Liver (tissue), 9 donors: ENCODE measurements around the gene IGFL1. TPM values are rescaled to one million over a fixed set of nuclear protein-coding genes. Genes with fewer than 3 reads are reported as not detected.

Experiments
- DNase-seq: peaks from one replicate; pipeline ENCODE4 v3.0.0-alpha.2; 2017; ENCODE audit warnings: low spot score
- H3K27ac ChIP-seq, 2 donors: one replicate each; pipeline ENCODE4 v1.7.0; 2013; ENCODE audit warnings: inconsistent platforms in 2 of 2, low read length in 2 of 2, control low read depth in 1 of 2, low read depth in 1 of 2, mild to moderate bottlenecking in 1 of 2
- H3K27me3 ChIP-seq, 4 donors: one replicate each; pipeline versions ENCODE4 v1.6.1 to v1.7.0; 2013; ENCODE audit warnings: low read length in 3 of 4, inconsistent platforms in 1 of 4, mild to moderate bottlenecking in 1 of 4, moderate library complexity in 1 of 4; ENCODE audit not compliant: control insufficient read depth in 4 of 4, insufficient read depth in 4 of 4
- H3K36me3 ChIP-seq, 4 donors: one replicate each; pipeline versions ENCODE4 v1.6.1 to v1.7.0; 2013; ENCODE audit warnings: low read length in 3 of 4, mild to moderate bottlenecking in 3 of 4, low read depth in 1 of 4, moderate library complexity in 1 of 4; ENCODE audit not compliant: control insufficient read depth in 4 of 4, insufficient read depth in 3 of 4
- H3K4me1 ChIP-seq, 4 donors: one replicate each; pipeline versions ENCODE4 v1.6.1 to v1.7.0; 2013; ENCODE audit warnings: low read length in 3 of 4, mild to moderate bottlenecking in 3 of 4, moderate library complexity in 1 of 4; ENCODE audit not compliant: control insufficient read depth in 4 of 4, insufficient read depth in 4 of 4
- H3K4me3 ChIP-seq, 3 donors: one replicate each; pipeline versions ENCODE4 v1.6.1 to v1.7.0; 2013; ENCODE audit warnings: low read length in 3 of 3, control low read depth in 1 of 3, low read depth in 1 of 3, mild to moderate bottlenecking in 1 of 3
- H3K9ac ChIP-seq, 2 donors: one replicate each; pipeline ENCODE4 v1.7.0; 2013; ENCODE audit warnings: low read length in 2 of 2, mild to moderate bottlenecking in 2 of 2, moderate library complexity in 2 of 2, control low read depth in 1 of 2, low read depth in 1 of 2
- H3K9me3 ChIP-seq, 4 donors: one replicate each; pipeline versions ENCODE4 v1.6.1 to v1.7.0; 2013; ENCODE audit warnings: low read length in 3 of 4; ENCODE audit not compliant: control insufficient read depth in 4 of 4
- EGR1 ChIP-seq, 2 donors: IDR thresholded peaks; 2 replicates each; pipeline ENCODE4 v1.6.1; 2016 to 2018; ENCODE audit warnings: antibody characterized with exemption in 2 of 2, low read depth in 2 of 2
- FOXA1 ChIP-seq: IDR thresholded peaks from 2 replicates; pipeline ENCODE4 v1.6.1; 2016; ENCODE audit warnings: antibody characterized with exemption
- FOXA2 ChIP-seq: IDR thresholded peaks from 2 replicates; pipeline ENCODE4 v1.6.1; 2016; ENCODE audit warnings: antibody characterized with exemption
- GABPA ChIP-seq, 2 donors: IDR thresholded peaks in 1 of 2; conservative IDR thresholded peaks in 1 of 2; 2 replicates each; pipeline ENCODE4 v1.6.1; 2016; ENCODE audit warnings: antibody characterized with exemption in 2 of 2, mild to moderate bottlenecking in 1 of 2, moderate library complexity in 1 of 2
- HNF4A ChIP-seq, 2 donors: conservative IDR thresholded peaks; 2 replicates each; pipeline ENCODE4 v1.6.1; 2016; ENCODE audit warnings: antibody characterized with exemption in 2 of 2, mild to moderate bottlenecking in 2 of 2
- JUND ChIP-seq, 2 donors: IDR thresholded peaks; 2 replicates each; pipeline ENCODE4 v1.6.1; 2016; ENCODE audit warnings: antibody characterized with exemption in 2 of 2
- NR2F2 ChIP-seq: IDR thresholded peaks from 2 replicates; pipeline ENCODE4 v1.6.1; 2016; ENCODE audit warnings: antibody characterized with exemption
- RXRA ChIP-seq, 2 donors: IDR thresholded peaks; 2 replicates each; pipeline ENCODE4 v1.6.1; 2017 to 2018; ENCODE audit warnings: antibody characterized with exemption in 2 of 2, mild to moderate bottlenecking in 1 of 2
- TAF1 ChIP-seq: conservative IDR thresholded peaks from 2 replicates; pipeline ENCODE4 v1.6.1; 2016; ENCODE audit warnings: antibody characterized with exemption, mild to moderate bottlenecking
- YY1 ChIP-seq: IDR thresholded peaks from 2 replicates; pipeline ENCODE4 v1.6.1; 2016; ENCODE audit warnings: antibody characterized with exemption, mild to moderate bottlenecking
- WGBS: extraction: QIAGEN DNeasy Blood & Tissue Kit; methylation state at CpG from one replicate; pipeline ENCODE4 v1.1.7; 2013; 5-methylcytosine and 5-hydroxymethylcytosine counted together
- polyA plus RNA-seq, 2 donors: library from polyadenylated mRNA; stranded (reverse) in 1 of 2; unstranded in 1 of 2; fragments of 200-250 nt in 1 of 2; fragments of >200 nt in 1 of 2; fragmentation: Nextera tagmentation in 1 of 2; extraction: Ambion mirVana in 1 of 2; gene quantifications; one replicate each; pipeline versions ENCODE4 v1.2.1 to v1.2.3, GENCODE V29; 2013 to 2015
- total RNA-seq, 2 donors: library from RNA; depleted of rRNA; stranded (reverse); fragments of >200 nt; gene quantifications; one replicate each; pipeline ENCODE4 v1.2.3, GENCODE V29; 2014
- TF ChIP-seq, protein P1 (sequence below): IDR thresholded peaks from 2 replicates; pipeline ENCODE4 v1.6.1; 2016; ENCODE audit warnings: antibody characterized with exemption
- TF ChIP-seq, protein P2 (sequence below): IDR thresholded peaks from 2 replicates; pipeline ENCODE4 v1.6.1; 2016; ENCODE audit warnings: antibody characterized with exemption, mild to moderate bottlenecking
- TF ChIP-seq, protein P3 (sequence below): IDR thresholded peaks from 2 replicates; pipeline ENCODE4 v1.6.1; 2016; ENCODE audit warnings: antibody characterized with exemption
- donor health status: healthy.
- donor health status: healthy.
- donor health status: healthy.
- donor health status: healthy.
- donor health status: healthy.

The IGFL1 gene
- total and polyA plus RNA-seq, 4 donors: not detected

DNA sequence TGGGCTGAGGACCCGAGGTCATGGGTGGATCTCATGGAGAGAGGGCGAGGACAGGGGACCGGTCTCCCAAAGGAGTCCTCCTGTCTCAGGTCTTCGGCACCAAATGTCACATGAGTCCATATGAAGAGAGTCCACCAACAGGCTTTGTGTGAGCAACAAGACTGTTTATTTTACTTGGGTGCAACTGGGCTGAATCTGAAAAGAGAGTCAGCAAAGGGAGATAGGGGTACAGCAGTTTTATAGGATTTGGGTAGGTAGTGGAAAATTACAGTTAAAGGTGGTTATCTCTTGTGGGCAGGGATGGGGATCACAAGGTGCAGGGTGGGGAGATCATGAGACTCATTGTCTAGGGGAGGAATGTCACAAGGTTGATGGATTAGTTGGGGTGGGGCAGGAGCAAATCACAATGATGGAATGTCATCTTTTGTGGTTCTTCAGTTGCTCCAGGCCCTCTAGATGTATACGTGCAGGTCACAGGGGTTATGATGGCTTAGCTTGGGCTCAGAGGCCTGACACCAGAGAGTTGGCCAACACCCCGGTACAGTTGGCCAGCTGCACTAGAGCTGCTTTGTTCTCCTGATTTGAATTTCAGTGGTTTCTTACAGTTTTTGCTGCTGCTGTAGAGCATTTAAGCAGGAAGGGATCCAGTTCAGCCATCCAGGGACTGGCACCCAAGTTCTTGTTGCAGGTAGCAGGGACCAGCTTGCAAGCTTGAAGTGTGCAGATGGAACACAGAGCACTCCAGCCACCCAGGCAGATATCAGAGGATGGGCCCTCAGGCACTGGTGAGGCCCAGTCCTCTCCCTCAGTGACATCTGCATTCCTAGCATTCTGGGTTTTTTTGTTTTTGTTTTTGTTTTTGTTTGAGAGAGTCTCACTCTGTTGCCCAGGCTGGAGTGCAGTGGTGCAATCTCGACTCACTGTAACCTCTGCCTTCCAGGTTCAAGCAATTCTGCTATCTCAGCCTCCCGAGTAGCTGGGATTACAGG lies 26.4 kb upstream of the IGFL1 start:
- Histone ChIP-seq H3K9me3 (no peaks in the 10 kb centered on the region), H3K27me3 (no peaks in the 10 kb centered on the region), H3K4me3 (no peak overlapping the region), H3K36me3 (no peaks in the 10 kb centered on the region), H3K27ac (no peak overlapping the region), H3K4me1 (no peaks in the 10 kb centered on the region), H3K9ac (no peak overlapping the region)
- WGBS: 89% methylated on average over 8 of the region's 8 CpGs
- TF ChIP-seq HNF4A (conservative IDR thresholded peaks at IDR 0.05): no peak
- no peak for TF ChIP-seq EGR1 (IDR thresholded peaks at IDR 0.05; ENCODE audit: low read depth in 2 of 2)
- TF ChIP-seq FOXA2: no peak
- TF ChIP-seq JUND (IDR thresholded peaks at IDR 0.05): no peak
- no peak for TF ChIP-seq FOXA1
- no peak for TF ChIP-seq TAF1
- TF ChIP-seq YY1: no peak
- DNase-seq: no peak

DNA sequence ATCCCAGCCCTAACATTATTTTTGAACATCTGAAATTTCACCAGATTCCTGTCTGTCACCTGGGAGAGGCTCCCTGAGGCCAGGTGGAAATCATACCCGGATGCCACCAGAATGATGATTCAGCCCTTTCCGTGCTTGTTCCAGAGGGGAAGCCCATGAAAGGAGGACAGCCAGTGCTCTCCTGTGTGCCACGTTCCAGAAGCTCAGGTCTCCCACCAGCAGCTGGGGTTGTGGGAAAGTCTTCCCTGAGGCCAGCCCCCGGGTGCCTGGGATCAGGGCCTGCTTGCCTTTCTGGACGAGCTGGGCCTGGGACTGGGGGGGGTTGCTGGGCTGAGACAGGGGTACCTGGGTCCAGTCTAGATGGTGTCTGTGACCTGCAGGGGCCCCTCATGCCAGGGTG lies 25.5 kb upstream of the IGFL1 start:
- Histone ChIP-seq H3K27me3 (no peaks in the 10 kb centered on the region), H3K27ac (no peak overlapping the region), H3K36me3 (no peaks in the 10 kb centered on the region), H3K4me1 (no peaks in the 10 kb centered on the region), H3K4me3 (no peak overlapping the region), H3K9ac (no peak overlapping the region), H3K9me3 (no peaks in the 10 kb centered on the region)
- TF ChIP-seq HNF4A (conservative IDR thresholded peaks at IDR 0.05) (no peak), JUND (IDR thresholded peaks at IDR 0.05) (no peak), FOXA2 (no peak), NR2F2 (no peak), TAF1 (no peak), FOXA1 (no peak), GABPA (IDR thresholded peaks at IDR 0.05 in 1 of 2, conservative IDR thresholded peaks at IDR 0.05 in 1 of 2) (no peak), RXRA (IDR thresholded peaks at IDR 0.05) (no peak)
- TF ChIP-seq, protein P1, sequence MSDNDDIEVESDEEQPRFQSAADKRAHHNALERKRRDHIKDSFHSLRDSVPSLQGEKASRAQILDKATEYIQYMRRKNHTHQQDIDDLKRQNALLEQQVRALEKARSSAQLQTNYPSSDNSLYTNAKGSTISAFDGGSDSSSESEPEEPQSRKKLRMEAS: no peak
- TF ChIP-seq, protein P2, sequence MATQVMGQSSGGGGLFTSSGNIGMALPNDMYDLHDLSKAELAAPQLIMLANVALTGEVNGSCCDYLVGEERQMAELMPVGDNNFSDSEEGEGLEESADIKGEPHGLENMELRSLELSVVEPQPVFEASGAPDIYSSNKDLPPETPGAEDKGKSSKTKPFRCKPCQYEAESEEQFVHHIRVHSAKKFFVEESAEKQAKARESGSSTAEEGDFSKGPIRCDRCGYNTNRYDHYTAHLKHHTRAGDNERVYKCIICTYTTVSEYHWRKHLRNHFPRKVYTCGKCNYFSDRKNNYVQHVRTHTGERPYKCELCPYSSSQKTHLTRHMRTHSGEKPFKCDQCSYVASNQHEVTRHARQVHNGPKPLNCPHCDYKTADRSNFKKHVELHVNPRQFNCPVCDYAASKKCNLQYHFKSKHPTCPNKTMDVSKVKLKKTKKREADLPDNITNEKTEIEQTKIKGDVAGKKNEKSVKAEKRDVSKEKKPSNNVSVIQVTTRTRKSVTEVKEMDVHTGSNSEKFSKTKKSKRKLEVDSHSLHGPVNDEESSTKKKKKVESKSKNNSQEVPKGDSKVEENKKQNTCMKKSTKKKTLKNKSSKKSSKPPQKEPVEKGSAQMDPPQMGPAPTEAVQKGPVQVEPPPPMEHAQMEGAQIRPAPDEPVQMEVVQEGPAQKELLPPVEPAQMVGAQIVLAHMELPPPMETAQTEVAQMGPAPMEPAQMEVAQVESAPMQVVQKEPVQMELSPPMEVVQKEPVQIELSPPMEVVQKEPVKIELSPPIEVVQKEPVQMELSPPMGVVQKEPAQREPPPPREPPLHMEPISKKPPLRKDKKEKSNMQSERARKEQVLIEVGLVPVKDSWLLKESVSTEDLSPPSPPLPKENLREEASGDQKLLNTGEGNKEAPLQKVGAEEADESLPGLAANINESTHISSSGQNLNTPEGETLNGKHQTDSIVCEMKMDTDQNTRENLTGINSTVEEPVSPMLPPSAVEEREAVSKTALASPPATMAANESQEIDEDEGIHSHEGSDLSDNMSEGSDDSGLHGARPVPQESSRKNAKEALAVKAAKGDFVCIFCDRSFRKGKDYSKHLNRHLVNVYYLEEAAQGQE: no peak
- TF ChIP-seq, protein P3, sequence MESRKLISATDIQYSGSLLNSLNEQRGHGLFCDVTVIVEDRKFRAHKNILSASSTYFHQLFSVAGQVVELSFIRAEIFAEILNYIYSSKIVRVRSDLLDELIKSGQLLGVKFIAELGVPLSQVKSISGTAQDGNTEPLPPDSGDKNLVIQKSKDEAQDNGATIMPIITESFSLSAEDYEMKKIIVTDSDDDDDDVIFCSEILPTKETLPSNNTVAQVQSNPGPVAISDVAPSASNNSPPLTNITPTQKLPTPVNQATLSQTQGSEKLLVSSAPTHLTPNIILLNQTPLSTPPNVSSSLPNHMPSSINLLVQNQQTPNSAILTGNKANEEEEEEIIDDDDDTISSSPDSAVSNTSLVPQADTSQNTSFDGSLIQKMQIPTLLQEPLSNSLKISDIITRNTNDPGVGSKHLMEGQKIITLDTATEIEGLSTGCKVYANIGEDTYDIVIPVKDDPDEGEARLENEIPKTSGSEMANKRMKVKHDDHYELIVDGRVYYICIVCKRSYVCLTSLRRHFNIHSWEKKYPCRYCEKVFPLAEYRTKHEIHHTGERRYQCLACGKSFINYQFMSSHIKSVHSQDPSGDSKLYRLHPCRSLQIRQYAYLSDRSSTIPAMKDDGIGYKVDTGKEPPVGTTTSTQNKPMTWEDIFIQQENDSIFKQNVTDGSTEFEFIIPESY: no peak
- 88% methylated on average over 5 of the region's 5 CpGs for WGBS
- no peak for DNase-seq
